M059J (cell line): ENCODE measurements around the gene ADAMTS14. TPM values are rescaled to one million over a fixed set of nuclear protein-coding genes. Genes with fewer than 3 reads are reported as not detected.

Experiments used
- DNase-seq: peaks from one replicate; pipeline ENCODE4 v3.0.0-alpha.2; 2012; ENCODE audit warnings: low read depth
- total RNA-seq: library from RNA; depleted of rRNA; stranded (reverse); fragments of >200 nt; shearing (Covaris generic); gene quantifications from 2 replicates; pipeline ENCODE4 v1.2.3, GENCODE V29; 2014

ADAMTS14 gene
- total RNA-seq, 1 experiment from 2014 or later: 1.2 TPM

DNA sequence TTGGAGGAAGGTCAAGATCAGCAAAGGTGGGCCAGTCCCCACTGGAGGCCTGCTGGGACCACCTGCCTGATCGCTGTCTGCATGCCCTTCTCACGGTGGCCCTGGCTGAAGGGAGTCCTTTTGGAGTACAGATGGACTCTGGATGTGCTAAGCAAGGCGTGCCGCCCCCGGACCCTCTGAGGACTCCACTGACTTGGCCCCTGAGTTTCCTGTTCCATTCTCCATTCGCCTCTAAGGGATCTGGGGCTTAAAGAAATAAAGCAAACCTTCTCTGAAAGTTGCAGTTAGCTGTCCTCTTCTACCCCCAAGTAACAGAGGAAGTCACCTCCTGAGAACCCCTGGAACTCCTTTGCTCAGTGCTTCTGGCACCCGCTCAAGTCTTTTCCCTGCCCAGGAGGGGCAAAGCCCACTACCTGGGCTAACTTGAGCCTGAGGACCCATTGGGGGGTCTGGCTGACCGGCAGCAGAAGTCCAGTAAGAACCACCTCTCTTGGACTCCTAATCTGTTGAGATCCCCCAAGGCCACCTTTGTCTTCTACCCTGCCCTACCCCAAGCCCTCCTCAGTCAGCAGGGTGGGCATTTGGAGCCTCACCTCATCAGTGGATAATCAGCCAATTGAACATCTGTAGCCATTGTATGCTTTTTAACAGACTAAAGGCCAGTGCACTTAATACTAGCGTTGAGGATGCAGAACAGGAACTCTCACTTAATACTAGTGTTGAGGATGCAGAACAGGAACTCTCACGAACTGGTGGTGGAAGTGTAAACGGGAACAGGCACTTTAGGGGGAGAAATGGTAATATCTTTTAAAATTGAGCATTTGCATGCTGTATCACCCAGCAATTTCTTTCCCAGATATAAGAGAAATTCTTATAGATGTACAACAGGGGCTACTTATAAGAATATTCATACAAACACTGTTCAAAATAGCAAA lies 110.7 kb downstream of the ADAMTS14 start:
- no peak for DNase-seq

DNA sequence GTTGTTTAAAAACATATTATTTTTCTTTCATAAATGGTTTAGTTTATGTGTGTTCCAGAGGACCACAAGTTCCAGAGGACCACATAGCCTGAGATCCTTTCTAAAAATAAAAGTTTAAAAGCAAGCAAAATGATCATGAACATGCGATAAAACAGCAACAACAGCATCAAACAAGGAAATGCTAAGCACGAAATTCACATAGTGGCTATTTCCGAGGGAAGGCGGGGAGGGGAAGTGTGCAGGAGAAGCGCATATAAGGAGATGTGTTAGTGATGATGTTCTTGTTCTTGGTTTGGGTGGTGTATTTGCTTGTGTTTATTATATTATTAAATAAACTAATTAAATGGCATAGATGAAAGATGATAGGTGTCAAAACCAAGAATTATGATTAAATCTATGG lies 111.7 kb downstream of the ADAMTS14 start:
- no peak for DNase-seq

DNA sequence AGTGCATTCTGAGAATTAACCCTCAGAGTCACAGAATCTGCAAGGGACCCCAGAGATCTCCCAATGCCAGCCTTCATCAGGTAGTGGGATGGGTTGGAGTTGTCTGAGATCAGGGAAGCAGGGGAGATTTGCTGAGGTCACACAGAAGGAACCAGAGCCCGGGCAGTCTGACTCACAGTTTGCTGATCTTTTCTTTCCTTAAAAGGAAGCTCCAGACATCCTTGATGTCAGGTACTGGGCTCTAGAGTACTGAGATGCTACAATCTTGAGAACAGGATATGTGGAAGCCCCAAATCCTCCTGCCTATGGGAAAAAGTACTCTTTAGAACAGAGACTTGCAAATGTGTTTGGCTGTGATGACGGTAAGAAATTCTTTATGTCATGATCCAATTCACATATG lies 112.2 kb downstream of the ADAMTS14 start:
- DNase-seq: peak; percentile 31

DNA sequence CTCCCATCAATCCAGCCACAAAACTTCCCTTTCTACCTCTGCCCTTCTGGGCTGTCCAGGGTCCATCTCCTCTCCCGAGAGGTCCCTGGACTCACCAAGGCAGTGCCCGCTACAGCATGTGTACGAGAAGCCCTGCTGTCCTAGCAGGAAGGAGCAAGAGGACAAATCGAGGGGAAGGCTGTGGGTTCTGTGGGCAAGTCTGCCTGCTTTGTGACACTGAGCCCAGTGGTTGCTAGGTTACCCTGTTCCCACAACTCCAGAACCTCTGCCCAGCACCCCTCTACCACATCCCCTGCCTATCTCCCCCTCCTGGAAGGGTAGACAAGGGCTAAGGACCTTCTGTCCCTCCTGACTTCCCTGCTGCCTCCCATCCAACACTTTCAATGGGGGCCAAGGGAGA lies 112.9 kb downstream of the ADAMTS14 start, which contains the start of gene TBATA:
Gene TBATA, minus strand, starts transcription at position 188 of the 400 bp plus-strand sequence. CDS start 1,998 bp downstream, outside the sequence.
- peak; percentile 27 for DNase-seq

DNA sequence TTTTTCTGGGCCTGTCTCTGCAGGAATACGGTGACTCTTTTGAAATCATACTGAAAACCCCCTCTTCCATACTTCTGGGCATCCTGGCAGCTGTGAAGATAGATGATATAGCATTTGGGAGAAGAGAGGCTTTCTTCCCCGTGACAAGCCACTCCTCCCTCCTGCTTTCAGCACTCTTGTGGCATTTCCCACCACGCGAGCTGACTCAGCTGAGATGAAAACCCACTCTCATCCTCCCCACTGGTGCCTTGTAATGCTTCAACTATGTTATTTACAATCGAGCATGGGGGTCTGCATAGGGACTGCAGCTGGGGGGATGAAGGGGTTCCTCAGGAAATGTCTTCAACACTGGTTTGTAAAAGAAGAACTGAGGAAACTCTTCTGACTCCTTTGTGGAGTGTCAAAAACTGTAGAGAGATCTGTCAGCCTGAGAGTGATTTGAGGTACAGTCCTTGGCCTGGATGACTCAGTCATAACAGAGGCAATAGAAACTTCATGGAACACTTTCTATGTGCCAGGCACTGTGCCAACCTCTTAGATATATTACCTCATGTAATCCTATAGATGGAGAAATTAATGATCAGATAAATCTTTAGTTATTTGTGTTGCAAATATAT lies 114.6 kb downstream of the ADAMTS14 start:
- DNase-seq: no peak

DNA sequence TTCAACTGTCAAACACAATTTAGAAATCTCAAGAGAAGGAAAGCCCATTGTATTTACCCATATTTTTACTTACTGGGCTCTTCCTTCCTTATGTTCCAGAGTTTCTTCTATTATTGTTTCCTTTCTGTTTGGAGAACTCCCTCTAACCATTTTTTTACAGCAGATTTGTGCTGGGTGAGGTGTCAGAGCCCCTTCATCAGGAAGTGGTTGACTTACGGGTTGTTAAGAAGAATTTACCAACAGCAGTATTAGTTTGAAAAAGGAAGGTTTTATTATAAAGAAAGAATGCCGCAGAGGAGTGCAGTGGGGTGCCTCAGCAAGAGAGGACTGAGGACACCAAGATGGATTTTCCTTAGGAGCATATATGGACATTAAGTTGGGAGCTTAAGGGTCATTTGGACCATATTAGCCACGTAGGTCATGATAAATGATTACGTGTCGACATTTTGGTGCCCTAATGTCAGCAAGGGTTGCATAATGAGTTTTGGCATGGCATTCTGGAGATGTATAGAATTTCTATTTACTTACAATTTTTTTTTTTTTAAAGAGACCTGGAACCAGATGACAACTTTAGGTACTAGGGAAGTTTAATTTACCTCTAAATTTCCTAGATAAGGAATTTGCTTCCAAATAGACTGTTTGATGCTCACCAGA lies 119.2 kb downstream of the ADAMTS14 start:
- DNase-seq: no peak

DNA sequence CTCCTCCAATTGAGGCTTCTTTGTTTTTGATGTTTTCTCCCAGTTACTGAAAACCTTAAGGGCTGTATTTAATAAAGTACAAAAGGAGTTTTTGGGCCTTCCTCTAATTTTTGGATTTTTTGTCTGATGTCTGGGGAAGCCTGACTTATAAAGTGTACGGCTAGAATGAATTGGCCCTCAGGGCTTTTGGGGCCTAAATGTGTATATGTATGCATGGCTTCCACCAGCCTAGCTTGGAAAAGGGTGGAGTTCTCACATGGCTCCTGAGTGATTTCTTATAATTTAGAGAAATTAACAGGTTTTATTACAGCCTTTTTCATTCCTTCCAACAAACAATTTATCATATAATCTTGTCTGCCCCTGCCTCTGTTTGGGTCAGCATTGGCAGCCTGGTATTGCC lies 123.3 kb downstream of the ADAMTS14 start:
- DNase-seq: no peak

DNA sequence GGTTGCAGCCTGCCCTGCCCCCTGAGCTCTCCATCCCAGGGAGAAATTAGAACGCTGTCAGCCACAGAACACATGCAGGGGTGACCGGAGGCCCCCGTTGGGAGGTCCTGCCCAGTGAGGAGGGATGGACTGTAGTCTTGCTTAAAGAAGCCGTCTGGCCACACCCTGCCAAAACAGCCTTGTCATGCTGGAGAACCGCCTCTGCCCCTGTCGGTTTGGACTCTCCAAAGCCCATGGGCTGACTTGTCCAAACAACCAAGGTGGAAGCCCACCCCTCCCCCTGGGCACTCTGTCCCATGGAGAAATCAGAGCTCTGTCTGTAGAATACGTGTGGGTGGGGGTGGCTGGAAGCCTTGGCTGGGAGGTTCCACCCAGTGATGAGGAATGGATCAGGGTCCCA lies 125.5 kb downstream of the ADAMTS14 start:
- DNase-seq: no peak

DNA sequence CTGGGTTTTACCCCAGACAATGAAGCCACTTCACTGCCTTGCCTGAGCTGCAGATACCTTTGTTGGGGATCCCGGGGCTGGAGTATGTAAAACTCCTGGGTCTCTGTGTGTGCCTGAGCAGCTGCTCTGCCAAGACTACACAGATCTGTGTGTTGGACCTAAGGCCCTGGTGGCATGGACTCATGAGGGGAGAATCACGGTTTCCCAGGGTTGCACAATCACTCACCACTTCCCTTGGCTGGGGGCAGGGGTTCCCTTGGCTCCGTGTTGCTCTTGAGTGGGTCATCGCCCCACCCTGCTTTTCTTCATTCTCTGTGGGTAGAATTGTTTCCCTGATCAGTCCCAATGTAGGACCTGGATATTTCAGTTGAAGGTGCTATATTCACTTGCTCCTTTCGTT lies 126.8 kb downstream of the ADAMTS14 start:
- DNase-seq: no peak

DNA sequence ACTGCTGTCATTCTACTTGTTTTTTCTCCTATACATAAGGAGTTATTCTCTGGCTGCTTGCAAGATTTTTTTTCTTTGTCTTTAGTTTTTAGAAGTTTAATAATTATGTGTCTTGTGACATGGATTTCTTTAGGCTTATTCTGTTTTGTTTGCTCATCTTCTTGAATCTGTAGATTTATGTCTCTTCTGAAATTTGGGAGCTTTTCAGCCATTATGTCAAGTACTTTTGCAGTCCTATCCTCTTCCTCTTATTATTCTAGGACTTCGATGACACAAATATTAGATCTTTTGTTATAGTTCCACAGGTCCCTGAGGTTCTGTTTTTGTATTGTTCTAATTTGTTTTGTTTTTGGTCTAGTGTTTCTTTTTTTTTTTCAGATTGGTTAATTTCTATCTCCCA lies 129.5 kb downstream of the ADAMTS14 start:
- DNase-seq: no peak

DNA sequence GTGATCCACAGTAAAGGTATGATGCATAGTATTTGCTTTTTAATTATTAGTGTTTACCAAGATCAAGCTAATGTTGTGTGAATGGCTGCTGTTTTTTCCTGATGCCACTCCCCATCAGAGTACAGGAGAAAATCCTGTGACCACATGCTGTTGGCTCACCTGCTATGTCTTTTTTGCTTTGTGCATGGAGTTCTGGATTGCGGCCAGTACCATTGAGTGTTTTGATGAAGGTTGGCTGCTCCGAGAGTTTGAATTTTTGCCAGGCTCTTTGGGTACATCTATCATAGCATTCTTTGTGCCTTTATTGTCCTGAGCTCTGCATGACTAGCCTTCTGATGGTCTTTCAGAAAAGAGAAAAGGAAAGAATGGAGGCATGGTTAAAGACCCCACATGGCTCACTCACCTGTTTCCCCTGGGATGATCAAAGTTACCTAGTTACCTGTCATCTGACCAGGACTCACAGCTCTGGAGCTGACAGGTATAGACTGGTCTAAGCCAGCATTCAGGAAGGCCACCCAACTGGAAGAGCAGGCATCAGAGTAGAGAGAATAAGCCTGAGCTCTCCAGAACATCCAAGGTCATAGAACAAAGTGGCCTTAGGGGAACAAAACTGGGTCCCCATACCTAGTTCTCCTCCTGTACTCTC lies 131.6 kb downstream of the ADAMTS14 start:
- no peak for DNase-seq

DNA sequence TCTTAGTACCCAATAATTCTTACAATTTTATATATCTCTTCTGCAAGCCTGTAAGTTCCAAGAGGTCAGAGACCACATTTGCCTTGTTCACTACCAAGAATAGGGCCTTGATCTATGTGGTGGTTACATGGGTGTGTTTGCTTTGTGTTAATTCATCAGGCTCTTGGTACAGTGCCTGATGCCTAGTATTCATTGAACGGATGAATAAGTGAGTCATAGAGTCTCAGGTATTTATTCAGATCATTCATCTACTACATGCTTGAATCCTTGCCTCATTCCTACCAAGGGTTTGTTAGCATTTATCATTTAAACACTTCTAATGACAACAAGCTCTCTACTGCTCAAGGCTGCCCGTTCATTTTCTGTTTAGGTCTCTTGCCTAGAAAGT lies 132.1 kb downstream of the ADAMTS14 start:
- DNase-seq: peak; percentile 28

DNA sequence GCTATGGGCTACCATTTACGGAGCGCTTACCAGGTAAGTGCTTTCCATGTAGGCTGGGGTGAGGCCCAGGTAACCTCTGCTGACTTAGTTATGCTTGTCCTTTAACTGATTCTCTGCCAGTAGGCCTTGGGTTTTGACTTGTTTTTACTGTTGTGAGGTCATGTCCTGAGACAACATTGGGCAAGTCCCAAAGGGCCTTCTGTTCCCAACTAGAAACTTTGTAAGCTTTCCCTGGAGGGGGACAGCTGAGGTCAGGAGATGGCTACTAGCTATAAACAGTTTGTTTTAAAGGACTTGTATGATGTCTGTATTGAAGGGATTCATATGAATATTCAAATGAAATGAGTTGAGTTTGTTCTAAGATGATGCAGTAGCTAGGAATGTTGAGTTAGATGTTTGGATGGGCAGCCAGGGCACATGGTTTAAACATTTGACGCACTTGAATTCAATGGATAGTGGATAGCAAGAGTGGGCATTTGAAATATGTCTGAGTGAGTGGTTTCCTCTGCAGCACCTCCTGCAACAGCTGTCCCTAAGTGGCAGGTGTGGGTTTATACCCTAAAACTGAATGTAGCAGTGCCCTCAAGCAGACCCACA lies 133.4 kb downstream of the ADAMTS14 start:
- DNase-seq: no peak

DNA sequence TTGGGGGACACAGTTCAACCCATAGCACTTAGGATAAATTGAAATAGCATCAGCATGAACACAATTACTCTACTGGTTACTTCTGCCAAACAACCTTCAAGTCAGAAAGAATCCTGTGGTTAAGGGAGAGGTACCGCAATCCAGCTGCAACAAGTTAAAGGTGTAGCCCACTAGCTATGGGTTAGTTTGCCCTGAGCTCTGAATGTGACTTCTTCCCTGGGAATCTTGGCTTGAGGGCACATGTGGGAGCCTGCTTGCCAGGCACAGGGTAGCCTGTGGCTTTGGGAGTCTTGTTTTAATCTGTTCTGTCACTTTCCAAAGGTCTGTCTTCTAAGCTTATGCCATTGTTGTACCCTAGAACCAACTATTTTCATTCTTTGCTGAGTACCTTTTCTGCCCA lies 134.5 kb downstream of the ADAMTS14 start:
- no peak for DNase-seq

DNA sequence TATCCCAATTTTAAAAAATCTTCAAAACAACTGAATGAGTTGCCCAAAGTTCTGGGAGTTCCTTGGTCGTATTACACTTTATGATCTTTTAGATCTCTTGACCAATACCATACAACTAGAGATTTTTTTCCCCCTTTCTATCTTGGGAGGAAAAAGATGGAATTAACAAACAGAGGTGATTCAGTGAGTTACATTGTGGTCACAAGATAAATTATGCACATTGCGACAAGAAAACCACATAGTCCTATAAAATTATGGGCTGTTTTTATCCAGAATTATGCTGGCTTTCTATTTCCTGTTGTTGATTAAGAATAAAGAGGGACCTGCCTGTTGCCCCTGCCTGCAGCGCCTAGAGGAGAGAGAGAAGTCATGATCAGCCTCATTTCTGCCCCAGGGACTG lies 135.2 kb downstream of the ADAMTS14 start:
- peak; percentile 64 for DNase-seq

DNA sequence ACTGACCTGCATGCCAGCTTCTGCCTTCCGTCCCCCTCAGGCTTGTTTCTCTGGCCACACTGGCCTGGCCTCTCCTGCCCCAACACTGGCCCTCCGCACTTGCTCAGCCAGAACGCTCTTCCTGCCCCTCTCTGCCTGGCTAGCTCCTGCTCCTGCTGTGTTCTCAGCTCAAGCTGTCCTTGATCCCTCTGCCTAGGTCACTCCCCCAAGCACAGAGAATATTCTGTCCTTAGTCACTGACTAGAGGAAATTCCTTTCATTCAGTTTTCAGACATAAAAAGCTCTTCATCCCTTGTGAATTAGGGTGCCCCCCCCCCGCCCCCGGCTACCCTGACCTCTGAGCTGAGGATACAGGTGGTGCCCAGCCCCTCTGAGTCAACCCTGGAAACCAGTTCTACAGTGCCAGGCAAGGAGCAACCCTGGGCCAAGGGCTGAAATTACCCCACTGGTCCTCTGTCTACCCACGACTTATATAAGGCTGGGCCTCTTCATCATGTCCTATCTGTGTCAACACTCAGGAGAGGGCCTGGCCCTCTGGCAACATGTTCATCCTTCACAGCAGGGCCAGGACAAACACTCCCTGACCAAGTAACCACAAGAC lies 136.8 kb downstream of the ADAMTS14 start:
- peak; percentile 38 for DNase-seq

DNA sequence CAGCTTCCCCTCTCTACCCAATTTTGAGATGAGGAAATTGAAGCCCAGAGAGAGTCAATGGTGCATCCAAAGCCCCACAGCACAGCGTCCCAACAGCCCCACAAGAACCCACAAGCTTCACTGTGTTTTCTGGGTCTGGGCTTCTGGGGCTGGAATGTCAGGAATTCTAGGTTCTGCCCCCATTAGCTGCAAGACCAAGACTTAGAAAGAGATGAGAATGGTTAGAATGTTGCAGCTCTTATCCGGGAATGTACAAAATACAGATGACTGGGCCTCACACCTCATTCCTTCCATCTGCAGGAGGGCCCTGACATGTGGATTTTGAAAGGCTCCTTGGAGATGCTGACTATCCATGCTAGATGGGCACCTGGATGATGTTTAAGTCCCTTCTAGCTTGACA lies 137.4 kb downstream of the ADAMTS14 start:
- DNase-seq: no peak

DNA sequence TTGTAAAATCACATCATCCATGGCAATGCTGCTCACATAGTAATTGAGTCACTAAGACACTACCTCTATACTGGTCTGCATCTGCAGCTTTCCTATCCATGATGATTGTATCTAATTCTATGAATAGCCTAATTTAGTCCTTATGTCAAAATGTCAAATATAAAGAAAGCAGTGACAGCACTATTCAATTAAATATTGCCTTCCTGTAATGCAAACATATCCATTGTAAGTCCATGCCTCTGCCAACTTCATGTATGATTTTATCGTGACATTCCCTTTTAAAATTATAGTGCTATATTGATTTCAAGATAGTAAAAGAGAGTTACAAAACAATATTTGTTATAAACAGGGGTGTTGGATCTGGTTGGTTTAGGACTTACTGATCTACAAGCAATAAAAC lies 138.7 kb downstream of the ADAMTS14 start:
- DNase-seq: no peak

DNA sequence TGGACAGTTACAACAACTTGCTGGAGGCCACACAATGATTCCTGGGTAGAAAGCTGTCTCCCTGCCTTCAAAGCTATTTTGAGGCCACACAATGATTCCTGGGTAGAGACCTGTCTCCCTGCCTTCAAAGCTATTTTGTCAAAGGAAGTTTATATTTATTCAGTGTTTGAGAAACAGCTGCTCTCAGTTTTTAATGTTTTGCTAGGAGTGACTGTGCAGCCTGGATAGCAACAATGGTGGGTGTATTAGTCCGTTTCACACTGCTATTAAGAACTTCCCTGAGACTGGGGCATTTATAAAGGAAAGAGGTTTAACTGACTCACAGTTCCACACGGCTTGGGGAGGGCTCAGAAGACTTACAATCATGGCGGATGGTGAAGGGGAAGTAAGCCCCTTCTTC lies 139.6 kb downstream of the ADAMTS14 start:
- no peak for DNase-seq
